Peyer's patch (tissue), 4 donors: Measurements from ENCODE around the gene PTGER4. TPM values are rescaled to one million over a fixed set of nuclear protein-coding genes. Genes with fewer than 3 reads are reported as not detected.
A peak's percentile ranks its signal among the peaks of the same experiment; 100 is the strongest.

Experiments
- DNase-seq, 3 donors: peaks; one replicate each; pipeline ENCODE4 v3.0.0-alpha.2; 2017 to 2019
- H3K27ac ChIP-seq, 4 donors: fragments of 200-600 bp; sonication (generic); one replicate each; pipeline ENCODE4 v1.5.1; 2016 to 2019
- H3K27me3 ChIP-seq, 2 donors: fragments of 200-600 bp; sonication (generic); one replicate each; pipeline ENCODE4 v1.5.1; 2019
- H3K36me3 ChIP-seq, 3 donors: fragments of 200-600 bp; sonication (generic); one replicate each; pipeline ENCODE4 v1.5.1; 2016 to 2019
- H3K4me1 ChIP-seq, 4 donors: fragments of 200-600 bp; sonication (generic); one replicate each; pipeline ENCODE4 v1.5.1; 2016 to 2019
- H3K4me3 ChIP-seq, 4 donors: fragments of 200-600 bp; sonication (generic); 1 replicate in 3 of 4; 2 replicates in 1 of 4; pipeline ENCODE4 v1.5.1; 2016 to 2019; ENCODE audit warnings: mild to moderate bottlenecking in 1 of 4
- H3K9me3 ChIP-seq, 4 donors: fragments of 200-600 bp; sonication (generic); one replicate each; pipeline ENCODE4 v1.5.1; 2016 to 2019; ENCODE audit warnings: mild to moderate bottlenecking in 1 of 4
- POLR2A ChIP-seq, 2 donors: fragments of 450-650 bp; IDR thresholded peaks; one replicate each; pipeline ENCODE4 v1.5.1; 2017; ENCODE audit warnings: antibody characterized with exemption in 2 of 2, mild to moderate bottlenecking in 2 of 2, moderate library complexity in 2 of 2
- total RNA-seq, 4 donors: library from RNA; depleted of rRNA; stranded (reverse); fragments of >200 nt; gene quantifications; one replicate each; pipeline ENCODE4 v1.1.0, GENCODE V29; 2016
- TF ChIP-seq, protein P1 (sequence below), 6 experiments: fragments of 450-650 bp in 4 of 6; fragments of 200-600 bp in 2 of 6; sonication (generic) in 1 of 6; IDR thresholded peaks; one replicate each; pipeline ENCODE4 v1.5.1; 2017 to 2019; ENCODE audit warnings: antibody characterized with exemption in 6 of 6, mild to moderate bottlenecking in 3 of 6, moderate library complexity in 1 of 6

The PTGER4 gene
- total RNA-seq, 4 donors from 2014 or later = 47.9 to 134 (median 116) TPM

DNA sequence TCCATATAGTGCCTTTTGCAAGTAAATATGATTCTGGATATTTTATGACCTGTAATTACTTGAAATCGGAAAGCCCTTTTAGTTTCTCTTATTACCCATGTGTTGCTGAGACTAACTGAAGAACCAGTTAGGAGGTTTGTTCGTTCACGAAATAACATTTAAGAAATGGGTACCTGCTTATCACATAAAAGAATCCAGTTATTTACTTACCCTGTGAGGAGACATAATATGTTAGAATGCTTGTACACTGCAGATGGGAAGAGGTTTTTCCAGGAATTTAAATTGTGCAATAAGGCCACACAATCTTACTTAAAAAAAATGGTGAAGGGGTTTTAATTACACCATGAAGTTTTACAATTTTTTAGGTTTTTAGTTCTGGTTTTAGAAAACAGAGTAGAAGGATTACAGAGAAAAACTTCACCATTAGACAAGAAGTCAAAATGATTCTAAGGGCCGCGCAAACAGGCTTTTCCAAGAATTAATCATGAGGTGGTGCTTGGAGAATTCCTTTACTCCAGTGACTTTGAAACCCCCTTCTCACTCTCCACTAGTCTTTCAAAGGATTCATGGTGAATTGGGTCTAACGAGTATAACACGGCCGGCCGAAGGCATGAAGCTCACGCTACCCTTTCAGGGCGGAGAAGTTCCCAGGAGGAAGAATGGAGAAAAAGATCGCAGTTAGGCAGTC lies 1.1 kb upstream of the PTGER4 start:
- H3K36me3 ChIP-seq = peaks cover 0 to 11% (median 0%) of the 10 kb centered on the region in 3 donors
- no peaks in the 10 kb centered on the region for H3K27me3 ChIP-seq
- H3K27ac ChIP-seq = peak overlapping the region; percentile 81 to 94 (median 93)
- TF ChIP-seq, protein P1, sequence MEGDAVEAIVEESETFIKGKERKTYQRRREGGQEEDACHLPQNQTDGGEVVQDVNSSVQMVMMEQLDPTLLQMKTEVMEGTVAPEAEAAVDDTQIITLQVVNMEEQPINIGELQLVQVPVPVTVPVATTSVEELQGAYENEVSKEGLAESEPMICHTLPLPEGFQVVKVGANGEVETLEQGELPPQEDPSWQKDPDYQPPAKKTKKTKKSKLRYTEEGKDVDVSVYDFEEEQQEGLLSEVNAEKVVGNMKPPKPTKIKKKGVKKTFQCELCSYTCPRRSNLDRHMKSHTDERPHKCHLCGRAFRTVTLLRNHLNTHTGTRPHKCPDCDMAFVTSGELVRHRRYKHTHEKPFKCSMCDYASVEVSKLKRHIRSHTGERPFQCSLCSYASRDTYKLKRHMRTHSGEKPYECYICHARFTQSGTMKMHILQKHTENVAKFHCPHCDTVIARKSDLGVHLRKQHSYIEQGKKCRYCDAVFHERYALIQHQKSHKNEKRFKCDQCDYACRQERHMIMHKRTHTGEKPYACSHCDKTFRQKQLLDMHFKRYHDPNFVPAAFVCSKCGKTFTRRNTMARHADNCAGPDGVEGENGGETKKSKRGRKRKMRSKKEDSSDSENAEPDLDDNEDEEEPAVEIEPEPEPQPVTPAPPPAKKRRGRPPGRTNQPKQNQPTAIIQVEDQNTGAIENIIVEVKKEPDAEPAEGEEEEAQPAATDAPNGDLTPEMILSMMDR (IDR thresholded peaks at IDR 0.05) = no peak
- no peak for TF ChIP-seq POLR2A (IDR thresholded peaks at IDR 0.05)
- no peak for DNase-seq
- H3K4me1 ChIP-seq = peaks cover 0 to 19% (median 0%) of the 10 kb centered on the region in 4 donors
- H3K9me3 ChIP-seq = no peaks in the 10 kb centered on the region
- peak overlapping the region; percentile 66 to 82 (median 78) for H3K4me3 ChIP-seq

DNA sequence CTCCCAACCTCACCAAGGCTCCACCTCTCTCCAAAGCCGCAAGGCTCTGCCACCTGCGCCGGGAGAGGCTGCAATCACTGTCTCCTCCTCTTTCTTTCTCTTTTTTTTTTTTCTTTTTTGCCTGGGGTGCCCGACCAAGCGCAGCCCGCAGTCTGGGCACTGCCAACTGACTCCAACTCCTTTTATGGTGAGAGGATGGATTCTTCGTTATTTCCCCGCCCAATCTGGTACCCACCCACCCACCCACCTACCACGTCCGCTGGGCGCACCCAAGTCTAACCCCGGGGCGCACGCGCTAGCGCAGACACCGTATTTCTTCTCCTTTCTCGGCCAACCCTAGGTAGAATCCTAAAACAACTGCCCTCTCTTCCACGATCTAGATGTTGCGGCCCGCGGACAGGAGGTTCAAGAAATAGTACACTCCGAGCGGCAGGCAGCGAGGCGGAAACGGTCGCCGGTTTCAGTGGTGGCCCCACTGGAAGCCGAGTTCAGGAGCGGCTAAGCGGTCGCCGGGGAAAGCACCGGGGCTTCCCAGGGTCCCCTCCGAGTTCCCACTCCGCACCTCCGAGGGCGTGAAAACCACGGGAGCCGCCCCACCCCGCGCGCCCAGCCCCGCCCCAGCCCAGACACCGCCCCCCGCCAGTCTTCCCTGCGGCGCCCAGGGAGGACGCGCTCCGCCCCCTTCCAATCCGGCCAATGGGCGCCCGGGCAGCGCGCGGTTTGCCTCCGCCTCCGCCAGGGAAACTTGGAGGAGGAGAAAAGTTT lies 385 bp upstream of the PTGER4 start:
- peaks cover 0 to 22% (median 0%) of the 10 kb centered on the region in 4 donors for H3K4me1 ChIP-seq

DNA sequence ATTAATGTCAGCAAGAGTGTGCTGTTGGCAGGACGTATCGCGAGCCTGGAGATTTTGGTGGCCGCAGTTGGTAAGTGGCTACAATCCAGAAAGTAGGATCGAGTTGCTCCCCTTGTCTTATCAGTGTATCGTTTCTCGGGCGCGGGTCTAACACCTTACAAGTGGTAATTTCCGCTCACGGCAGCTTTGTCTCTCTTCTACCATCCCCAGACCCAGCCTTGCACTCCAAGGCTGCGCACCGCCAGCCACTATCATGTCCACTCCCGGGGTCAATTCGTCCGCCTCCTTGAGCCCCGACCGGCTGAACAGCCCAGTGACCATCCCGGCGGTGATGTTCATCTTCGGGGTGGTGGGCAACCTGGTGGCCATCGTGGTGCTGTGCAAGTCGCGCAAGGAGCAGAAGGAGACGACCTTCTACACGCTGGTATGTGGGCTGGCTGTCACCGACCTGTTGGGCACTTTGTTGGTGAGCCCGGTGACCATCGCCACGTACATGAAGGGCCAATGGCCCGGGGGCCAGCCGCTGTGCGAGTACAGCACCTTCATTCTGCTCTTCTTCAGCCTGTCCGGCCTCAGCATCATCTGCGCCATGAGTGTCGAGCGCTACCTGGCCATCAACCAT lies 1.1 kb downstream of the PTGER4 start:
- Histone ChIP-seq H3K9me3 (no peaks in the 10 kb centered on the region), H3K27me3 (no peaks in the 10 kb centered on the region), H3K36me3 (peaks cover 0 to 11% (median 0%) of the 10 kb centered on the region in 3 donors), H3K4me3 (peak overlapping the region; percentile 66 to 82 (median 78)), H3K4me1 (peaks cover 0 to 29% (median 0%) of the 10 kb centered on the region in 4 donors), H3K27ac (peak overlapping the region; percentile 81 to 94 (median 93))
- peak in 2 of 3 donors; percentile 65 to 78 for DNase-seq
- TF ChIP-seq, protein P1 (IDR thresholded peaks at IDR 0.05) = peak in 4 of 6 experiments; percentile 19 to 47 (median 32)
- no peak for TF ChIP-seq POLR2A (IDR thresholded peaks at IDR 0.05)

More for the DNA sequence above, 385 bp upstream of the PTGER4 start:
- TF ChIP-seq POLR2A (IDR thresholded peaks at IDR 0.05) = peak; percentile 54 to 60
- TF ChIP-seq, protein P1 (IDR thresholded peaks at IDR 0.05) = no peak
- peak overlapping the region; percentile 81 to 94 (median 93) for H3K27ac ChIP-seq
- peaks cover 0 to 11% (median 0%) of the 10 kb centered on the region in 3 donors for H3K36me3 ChIP-seq
- peak; percentile 87 to 97 (median 97) for DNase-seq
- H3K9me3 ChIP-seq = no peaks in the 10 kb centered on the region
- H3K27me3 ChIP-seq = no peaks in the 10 kb centered on the region
- H3K4me3 ChIP-seq = peak overlapping the region; percentile 66 to 82 (median 78)

DNA sequence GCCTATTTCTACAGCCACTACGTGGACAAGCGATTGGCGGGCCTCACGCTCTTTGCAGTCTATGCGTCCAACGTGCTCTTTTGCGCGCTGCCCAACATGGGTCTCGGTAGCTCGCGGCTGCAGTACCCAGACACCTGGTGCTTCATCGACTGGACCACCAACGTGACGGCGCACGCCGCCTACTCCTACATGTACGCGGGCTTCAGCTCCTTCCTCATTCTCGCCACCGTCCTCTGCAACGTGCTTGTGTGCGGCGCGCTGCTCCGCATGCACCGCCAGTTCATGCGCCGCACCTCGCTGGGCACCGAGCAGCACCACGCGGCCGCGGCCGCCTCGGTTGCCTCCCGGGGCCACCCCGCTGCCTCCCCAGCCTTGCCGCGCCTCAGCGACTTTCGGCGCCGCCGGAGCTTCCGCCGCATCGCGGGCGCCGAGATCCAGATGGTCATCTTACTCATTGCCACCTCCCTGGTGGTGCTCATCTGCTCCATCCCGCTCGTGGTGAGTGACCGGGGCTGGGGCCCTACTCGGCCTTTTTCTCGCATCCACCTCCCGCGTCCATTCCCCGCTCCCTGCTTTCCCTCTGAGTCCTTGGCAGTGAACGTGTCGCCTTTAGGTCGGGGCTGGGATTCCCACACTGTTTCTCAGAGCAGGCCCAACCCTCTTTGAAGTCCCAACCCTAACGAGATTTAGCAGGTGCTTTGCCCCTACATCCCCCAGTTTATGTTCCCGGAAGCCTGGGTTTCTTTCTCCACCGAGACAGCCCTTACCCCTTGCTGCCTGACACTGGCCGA lies 1.8 kb downstream of the PTGER4 start:
- peak; percentile 51 to 72 (median 70) for DNase-seq
- Histone ChIP-seq H3K4me1 (peaks cover 0 to 32% (median 0%) of the 10 kb centered on the region in 4 donors), H3K9me3 (no peaks in the 10 kb centered on the region), H3K27me3 (no peaks in the 10 kb centered on the region), H3K36me3 (peaks cover 0 to 11% (median 0%) of the 10 kb centered on the region in 3 donors), H3K27ac (peak overlapping the region; percentile 81 to 94 (median 93)), H3K4me3 (peak overlapping the region; percentile 66 to 82 (median 78))
- no peak for TF ChIP-seq POLR2A (IDR thresholded peaks at IDR 0.05)
- TF ChIP-seq, protein P1 (IDR thresholded peaks at IDR 0.05) = no peak
